DOHH2 (cell line): Measurements from ENCODE around the gene CNTNAP2.

Experiments
- H3F3A ChIP-seq: fragments of 200-600 bp; sonication (generic), shearing (Covaris generic); 2 replicates; pipeline ENCODE4 v1.6.0; 2016; ENCODE audit warnings: antibody characterized with exemption, mild to moderate bottlenecking; ENCODE audit not compliant: control insufficient read depth, insufficient read depth
- H3K27ac ChIP-seq: fragments of 200-600 bp; sonication (generic); 2 replicates; pipeline ENCODE4 v1.5.1; 2014; ENCODE audit warnings: low read depth, mild to moderate bottlenecking, low read length, moderate library complexity
- H3K27me3 ChIP-seq: fragments of 200-600 bp; sonication (generic); 2 replicates; pipeline ENCODE4 v1.6.1; 2014; ENCODE audit warnings: mild to moderate bottlenecking, low read length, mixed read lengths; ENCODE audit not compliant: control insufficient read depth
- H3K36me3 ChIP-seq: fragments of 200-600 bp; sonication (generic); 2 replicates; pipeline ENCODE4 v1.6.1; 2014; ENCODE audit warnings: mild to moderate bottlenecking, low read length, moderate library complexity, mixed read lengths; ENCODE audit not compliant: control insufficient read depth
- H3K4me1 ChIP-seq: fragments of 200-600 bp; sonication (generic); 2 replicates; pipeline ENCODE4 v1.6.1; 2014; ENCODE audit warnings: mild to moderate bottlenecking, low read length, mixed read lengths; ENCODE audit not compliant: control insufficient read depth
- H3K4me2 ChIP-seq: fragments of 200-600 bp; sonication (generic); 2 replicates; pipeline ENCODE4 v1.6.0; 2014; ENCODE audit warnings: mild to moderate bottlenecking, low read length, moderate library complexity
- H3K4me3 ChIP-seq: fragments of 200-600 bp; sonication (generic); 2 replicates; pipeline ENCODE4 v1.5.1; 2014; ENCODE audit warnings: mild to moderate bottlenecking, low read length, mixed read lengths
- H3K79me2 ChIP-seq: fragments of 200-600 bp; sonication (generic); 2 replicates; pipeline ENCODE4 v1.6.1; 2014; ENCODE audit warnings: mild to moderate bottlenecking, low read length, mixed read lengths; ENCODE audit not compliant: control insufficient read depth
- H3K9me2 ChIP-seq: fragments of 200-600 bp; sonication (generic); replicated peaks from 2 replicates; pipeline ENCODE4 v1.6.1; 2014; ENCODE audit warnings: mild to moderate bottlenecking, low read length, mixed read lengths; ENCODE audit not compliant: control insufficient read depth
- H3K9me3 ChIP-seq: fragments of 200-600 bp; sonication (generic); 2 replicates; pipeline ENCODE4 v1.6.1; 2014; ENCODE audit warnings: antibody characterized with exemption, low read length, mixed read lengths; ENCODE audit not compliant: control insufficient read depth, insufficient read depth
- H4K20me1 ChIP-seq: fragments of 200-600 bp; sonication (generic); 2 replicates; pipeline ENCODE4 v1.6.0; 2014; ENCODE audit warnings: low read depth, mild to moderate bottlenecking, antibody characterized with exemption, low read length, moderate library complexity; ENCODE audit not compliant: control insufficient read depth, insufficient read depth
- CTCF ChIP-seq: fragments of 200-600 bp; sonication (generic); IDR thresholded peaks from one replicate; pipeline ENCODE4 v1.5.1; 2014; ENCODE audit warnings: antibody characterized with exemption, mild to moderate bottlenecking, low read depth, low read length; ENCODE audit not compliant: poor library complexity, severe bottlenecking
- EZH2phosphoT487 ChIP-seq: fragments of 200-600 bp; sonication (generic); IDR thresholded peaks from 2 replicates; pipeline ENCODE4 v1.6.1; 2017; ENCODE audit warnings: borderline replicate concordance, mild to moderate bottlenecking, antibody characterized with exemption, low read length, moderate library complexity, mixed read lengths

The CNTNAP2 gene

GRCh38 chr7:147664541-147664940, 1547.9 kb downstream of the CNTNAP2 start:
- Histone ChIP-seq H3K79me2 (no peaks in the 10 kb centered on the region), H3K27ac (no peak overlapping the region), H3K27me3 (no peaks in the 10 kb centered on the region), H3K9me2 (no peaks in the 10 kb centered on the region), H3K4me1 (no peaks in the 10 kb centered on the region), H3K4me2 (no peak overlapping the region), H3K4me3 (no peak overlapping the region), H4K20me1 (no peaks in the 10 kb centered on the region), H3K9me3 (no peaks in the 10 kb centered on the region), H3F3A (no peaks in the 10 kb centered on the region), H3K36me3 (no peaks in the 10 kb centered on the region)
- no peak for TF ChIP-seq EZH2phosphoT487
- no peak for TF ChIP-seq CTCF

- no peaks in the 10 kb centered on the region for H3K27me3 ChIP-seq
- no peaks in the 10 kb centered on the region for H4K20me1 ChIP-seq
- no peak overlapping the region for H3K4me3 ChIP-seq
- H3K79me2 ChIP-seq: no peaks in the 10 kb centered on the region
- H3F3A ChIP-seq: no peaks in the 10 kb centered on the region
- TF ChIP-seq EZH2phosphoT487 (no peak), CTCF (no peak)
- H3K4me1 ChIP-seq: no peaks in the 10 kb centered on the region
- no peak overlapping the region for H3K27ac ChIP-seq
- no peaks in the 10 kb centered on the region; the same call in 1 of the 2 replicates for H3K9me3 ChIP-seq
- no peaks in the 10 kb centered on the region for H3K36me3 ChIP-seq
- H3K4me2 ChIP-seq: no peak overlapping the region
- no peaks in the 10 kb centered on the region for H3K9me2 ChIP-seq
These were observed 1554.2 kb downstream of the CNTNAP2 start for GRCh38 chr7:147670759-147671158.

- Histone ChIP-seq H3K9me2 (no peaks in the 10 kb centered on the region), H3K36me3 (no peaks in the 10 kb centered on the region), H3K4me3 (no peak overlapping the region), H4K20me1 (no peaks in the 10 kb centered on the region), H3K79me2 (no peaks in the 10 kb centered on the region), H3F3A (no peaks in the 10 kb centered on the region), H3K27me3 (no peaks in the 10 kb centered on the region), H3K9me3 (no peaks in the 10 kb centered on the region; the same call in 1 of the 2 replicates), H3K27ac (no peak overlapping the region), H3K4me1 (no peaks in the 10 kb centered on the region), H3K4me2 (no peak overlapping the region)
- no peak for TF ChIP-seq CTCF
- TF ChIP-seq EZH2phosphoT487: no peak
These were observed 1558.1 kb downstream of the CNTNAP2 start for GRCh38 chr7:147674705-147675104.

GRCh38 chr7:147678943-147679342, 1562.3 kb downstream of the CNTNAP2 start:
- no peaks in the 10 kb centered on the region for H3K9me3 ChIP-seq
- H3K79me2 ChIP-seq: no peaks in the 10 kb centered on the region
- no peaks in the 10 kb centered on the region for H3K36me3 ChIP-seq
- no peaks in the 10 kb centered on the region for H3F3A ChIP-seq
- H3K4me1 ChIP-seq: no peaks in the 10 kb centered on the region
- H3K27me3 ChIP-seq: no peaks in the 10 kb centered on the region
- no peak overlapping the region for H3K4me2 ChIP-seq
- no peaks in the 10 kb centered on the region for H3K9me2 ChIP-seq
- no peak overlapping the region for H3K4me3 ChIP-seq
- TF ChIP-seq CTCF: no peak
- no peak overlapping the region for H3K27ac ChIP-seq
- no peaks in the 10 kb centered on the region for H4K20me1 ChIP-seq
